Panc1 (cell line): ENCODE measurements around the gene PTTG1IP. TPM values are rescaled to one million over a fixed set of nuclear protein-coding genes. Genes with fewer than 3 reads are reported as not detected.

ENCODE experiments used
- ATAC-seq: fragments of 200-7000 bp; cut with Tn5 transposase; 2 replicates; pipeline ENCODE4 v1.9.1; 2020; ENCODE audit warnings: mild to moderate bottlenecking, moderate library complexity
- BruUV-seq: library from RNA; stranded (reverse); fragments of 400-500 nt; replicated peaks from 2 replicates; lab custom pipeline; 2021; lab: Mats Ljungman, UMichigan
- CTCF ChIA-PET: fragments of 300-600 bp; sonication (Branson Sonifier 250); formaldehyde crosslinking; loops from one replicate; lab custom pipeline; 2022; ENCODE audit warnings: antibody characterized with exemption; lab: Charles Lee
- POLR2A ChIA-PET: fragments of 300-600 bp; sonication (Branson Sonifier 250); formaldehyde crosslinking; loops from one replicate; lab custom pipeline; 2022; ENCODE audit warnings: antibody characterized with exemption; lab: Charles Lee
- DNase-seq: peaks from one replicate; pipeline ENCODE4 v3.0.0-alpha.2; 2010; ENCODE audit warnings: low read depth, low spot score
- H3K27ac ChIP-seq: 2 replicates; pipeline ENCODE4 v1.5.1; 2011; ENCODE audit warnings: mild to moderate bottlenecking, low read length, inconsistent platforms
- H3K27me3 ChIP-seq: fragments of 200-500 bp; sonication (Bioruptor generic); 2 replicates; pipeline ENCODE4 v1.6.0; 2014; ENCODE audit warnings: low read length, inconsistent platforms; ENCODE audit not compliant: control insufficient read depth, insufficient read depth
- H3K36me3 ChIP-seq: fragments of 200-500 bp; sonication (Bioruptor generic); 2 replicates; pipeline ENCODE4 v1.5.1; 2014; ENCODE audit warnings: inconsistent platforms, mild to moderate bottlenecking, low read length, moderate library complexity; ENCODE audit not compliant: control insufficient read depth, insufficient read depth
- H3K4me1 ChIP-seq: 2 replicates; pipeline ENCODE4 v1.5.1; 2011; ENCODE audit warnings: inconsistent platforms, mild to moderate bottlenecking, low read length, moderate library complexity; ENCODE audit not compliant: control insufficient read depth, insufficient read depth
- H3K4me3 ChIP-seq, 2 experiments: 2 replicates each; pipeline ENCODE4 v1.5.1; 2011 to 2012; ENCODE audit warnings: low read depth in 2 of 2, low read length in 2 of 2, mild to moderate bottlenecking in 2 of 2, inconsistent platforms in 1 of 2, moderate library complexity in 1 of 2
- H3K9me3 ChIP-seq: fragments of 200-500 bp; sonication (Bioruptor generic); 2 replicates; pipeline ENCODE4 v1.5.1; 2014; ENCODE audit warnings: low read depth, mild to moderate bottlenecking, inconsistent platforms, low read length, moderate library complexity; ENCODE audit not compliant: control insufficient read depth, insufficient read depth
- POLR2AphosphoS5 ChIP-seq: IDR thresholded peaks from 2 replicates; pipeline ENCODE4 v1.6.1; 2012; ENCODE audit warnings: mild to moderate bottlenecking, low read depth, low read length, moderate library complexity
- SIN3A ChIP-seq: IDR thresholded peaks from 2 replicates; pipeline ENCODE4 v1.6.1; 2012; ENCODE audit warnings: low read depth, mild to moderate bottlenecking, low read length, moderate library complexity, borderline replicate concordance; ENCODE audit not compliant: insufficient read depth
- TCF7L2 ChIP-seq: IDR thresholded peaks from 2 replicates; pipeline ENCODE4 v1.6.1; 2011; ENCODE audit warnings: mild to moderate bottlenecking, low read depth, low read length, inconsistent platforms
- in situ Hi-C: cut with HindIII; loops from 2 replicates; pipeline ENCODE4 v1.10.0; 2016; ENCODE audit warnings: low sequenced_read_pairs, low pct_unique_long_range_greater_than_20kb
- intact Hi-C: fragments of 100-400 bp; cut with micrococcal nuclease; formaldehyde crosslinking; loops from one replicate; pipeline ENCODE4 v1.10.0; 2022; ENCODE audit not compliant: unreplicated experiment
- total RNA-seq: library from RNA; stranded (reverse); gene quantifications from one replicate; pipeline ENCODE4 v1.2.1, GENCODE V29; 2021; ENCODE audit not compliant: unreplicated experiment
- TF ChIP-seq, protein P1 (sequence below), 2 experiments: IDR thresholded peaks; 2 replicates each; pipeline ENCODE4 v1.6.1; 2011 to 2012; ENCODE audit warnings: low read depth in 2 of 2, control low read depth in 1 of 2, low read length in 1 of 2, mild to moderate bottlenecking in 1 of 2, moderate library complexity in 1 of 2; ENCODE audit not compliant: insufficient read depth in 1 of 2
- TF ChIP-seq, protein P2 (sequence below): fragments of 450-650 bp; IDR thresholded peaks from 2 replicates; pipeline ENCODE4 v1.5.1; 2017; ENCODE audit warnings: mild to moderate bottlenecking

PTTG1IP gene
- total RNA-seq, 1 experiment from 2014 or later: 226 TPM

DNA sequence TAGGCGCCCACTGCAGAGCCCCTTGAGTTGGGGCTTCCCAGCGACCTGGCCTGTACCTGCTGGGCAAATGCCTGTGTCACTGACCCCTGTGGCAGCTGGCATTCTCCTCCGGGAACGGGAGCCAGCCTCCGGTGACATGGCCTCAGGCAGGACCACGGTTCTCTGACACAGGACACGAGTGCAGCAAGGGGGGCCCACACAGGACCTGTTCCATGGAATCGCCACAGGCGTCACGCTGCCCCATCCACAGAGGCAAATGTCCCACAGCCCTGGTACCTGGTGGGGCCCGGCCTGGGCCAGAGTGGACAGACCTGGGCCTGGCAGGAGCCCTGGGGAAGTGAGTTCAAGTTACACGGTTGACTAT is 44.6 kb upstream of the PTTG1IP start:
- CTCF ChIA-PET: no interaction called here
- Histone ChIP-seq H3K4me3 (no peak overlapping the region), H3K27ac (no peak overlapping the region), H3K36me3 (no peaks in the 10 kb centered on the region), H3K9me3 (no peaks in the 10 kb centered on the region), H3K27me3 (no peaks in the 10 kb centered on the region), H3K4me1 (peaks cover 23% of the 10 kb centered on the region)
- TF ChIP-seq POLR2AphosphoS5 (no peak), SIN3A (no peak), TCF7L2 (no peak)
- TF ChIP-seq, protein P1, sequence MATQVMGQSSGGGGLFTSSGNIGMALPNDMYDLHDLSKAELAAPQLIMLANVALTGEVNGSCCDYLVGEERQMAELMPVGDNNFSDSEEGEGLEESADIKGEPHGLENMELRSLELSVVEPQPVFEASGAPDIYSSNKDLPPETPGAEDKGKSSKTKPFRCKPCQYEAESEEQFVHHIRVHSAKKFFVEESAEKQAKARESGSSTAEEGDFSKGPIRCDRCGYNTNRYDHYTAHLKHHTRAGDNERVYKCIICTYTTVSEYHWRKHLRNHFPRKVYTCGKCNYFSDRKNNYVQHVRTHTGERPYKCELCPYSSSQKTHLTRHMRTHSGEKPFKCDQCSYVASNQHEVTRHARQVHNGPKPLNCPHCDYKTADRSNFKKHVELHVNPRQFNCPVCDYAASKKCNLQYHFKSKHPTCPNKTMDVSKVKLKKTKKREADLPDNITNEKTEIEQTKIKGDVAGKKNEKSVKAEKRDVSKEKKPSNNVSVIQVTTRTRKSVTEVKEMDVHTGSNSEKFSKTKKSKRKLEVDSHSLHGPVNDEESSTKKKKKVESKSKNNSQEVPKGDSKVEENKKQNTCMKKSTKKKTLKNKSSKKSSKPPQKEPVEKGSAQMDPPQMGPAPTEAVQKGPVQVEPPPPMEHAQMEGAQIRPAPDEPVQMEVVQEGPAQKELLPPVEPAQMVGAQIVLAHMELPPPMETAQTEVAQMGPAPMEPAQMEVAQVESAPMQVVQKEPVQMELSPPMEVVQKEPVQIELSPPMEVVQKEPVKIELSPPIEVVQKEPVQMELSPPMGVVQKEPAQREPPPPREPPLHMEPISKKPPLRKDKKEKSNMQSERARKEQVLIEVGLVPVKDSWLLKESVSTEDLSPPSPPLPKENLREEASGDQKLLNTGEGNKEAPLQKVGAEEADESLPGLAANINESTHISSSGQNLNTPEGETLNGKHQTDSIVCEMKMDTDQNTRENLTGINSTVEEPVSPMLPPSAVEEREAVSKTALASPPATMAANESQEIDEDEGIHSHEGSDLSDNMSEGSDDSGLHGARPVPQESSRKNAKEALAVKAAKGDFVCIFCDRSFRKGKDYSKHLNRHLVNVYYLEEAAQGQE (IDR thresholded peaks at IDR 0.05; ENCODE audit: insufficient read depth in 1 of 2, low read depth in 2 of 2, low read length in 1 of 2): no peak
- TF ChIP-seq, protein P2, sequence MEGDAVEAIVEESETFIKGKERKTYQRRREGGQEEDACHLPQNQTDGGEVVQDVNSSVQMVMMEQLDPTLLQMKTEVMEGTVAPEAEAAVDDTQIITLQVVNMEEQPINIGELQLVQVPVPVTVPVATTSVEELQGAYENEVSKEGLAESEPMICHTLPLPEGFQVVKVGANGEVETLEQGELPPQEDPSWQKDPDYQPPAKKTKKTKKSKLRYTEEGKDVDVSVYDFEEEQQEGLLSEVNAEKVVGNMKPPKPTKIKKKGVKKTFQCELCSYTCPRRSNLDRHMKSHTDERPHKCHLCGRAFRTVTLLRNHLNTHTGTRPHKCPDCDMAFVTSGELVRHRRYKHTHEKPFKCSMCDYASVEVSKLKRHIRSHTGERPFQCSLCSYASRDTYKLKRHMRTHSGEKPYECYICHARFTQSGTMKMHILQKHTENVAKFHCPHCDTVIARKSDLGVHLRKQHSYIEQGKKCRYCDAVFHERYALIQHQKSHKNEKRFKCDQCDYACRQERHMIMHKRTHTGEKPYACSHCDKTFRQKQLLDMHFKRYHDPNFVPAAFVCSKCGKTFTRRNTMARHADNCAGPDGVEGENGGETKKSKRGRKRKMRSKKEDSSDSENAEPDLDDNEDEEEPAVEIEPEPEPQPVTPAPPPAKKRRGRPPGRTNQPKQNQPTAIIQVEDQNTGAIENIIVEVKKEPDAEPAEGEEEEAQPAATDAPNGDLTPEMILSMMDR: no peak
- in situ Hi-C loops: no loop called here
- intact Hi-C loops: no loop called here
- DNase-seq (no peak), ATAC-seq (no peak)
- BruUV-seq: no TSS peak
- POLR2A ChIA-PET: no interaction called here

- ATAC-seq: 0 out of 2 replicates have a peak, but pooled peaks have one; percentile 12
- POLR2A ChIA-PET: no interaction called here
- Histone ChIP-seq H3K27me3 (no peaks in the 10 kb centered on the region), H3K27ac (peak overlapping the region; percentile 12; the same call in 1 of the 2 replicates), H3K9me3 (no peaks in the 10 kb centered on the region), H3K36me3 (no peaks in the 10 kb centered on the region), H3K4me1 (peaks cover 24% of the 10 kb centered on the region), H3K4me3 (no peak overlapping the region)
- intact Hi-C loops (no loop called here), in situ Hi-C loops (no loop called here)
- no TSS peak for BruUV-seq
- no peak for DNase-seq
- CTCF ChIA-PET: no interaction called here
- TF ChIP-seq, protein P1 (IDR thresholded peaks at IDR 0.05; ENCODE audit: insufficient read depth in 1 of 2, low read depth in 2 of 2, low read length in 1 of 2): no peak
- TF ChIP-seq, protein P2: no peak
- no peak for TF ChIP-seq SIN3A
- TF ChIP-seq TCF7L2: no peak
- no peak for TF ChIP-seq POLR2AphosphoS5
Measured at GRCh38 chr21:44917446-44918106, 44.1 kb upstream of the PTTG1IP start.
